Right ventricle myocardium inferior (tissue), 1 donor: ENCODE data around the gene DGKI. TPM values are rescaled to one million over a fixed set of nuclear protein-coding genes. Genes with fewer than 3 reads are reported as not detected.
"Not testable (repeated sequence)": the region's sequence is repeated elsewhere in the genome, so short reads cannot be mapped to it uniquely, and the experiment has no call there.

ENCODE experiments used
- ATAC-seq: fragments of 200-7000 bp; cut with Tn5 transposase; one replicate; pipeline ENCODE4 v1.9.1; 2020; ENCODE audit warnings: mild to moderate bottlenecking, moderate library complexity
- DNase-seq: peaks from one replicate; pipeline ENCODE4 v3.0.0; 2021; ENCODE audit errors: missing footprints
- intact Hi-C: fragments of 100-400 bp; cut with DNase I; formaldehyde crosslinking; loops from one replicate; pipeline ENCODE4 v1.11.0; 2022
- total RNA-seq: library from RNA; stranded (reverse); fragmentation: NEBNext Ultra II Directional; extraction: Animal tissue kit (Norgen Biotek cat#: 25700); gene quantifications from one replicate; pipeline ENCODE4 v1.2.1, GENCODE V29; 2021
- donor health status: DM: no; HTN: yes; CAD: no; lungs with severe emphysema.

Gene DGKI
- total RNA-seq, 1 donor from 2014 or later: 1.4 TPM

DNA sequence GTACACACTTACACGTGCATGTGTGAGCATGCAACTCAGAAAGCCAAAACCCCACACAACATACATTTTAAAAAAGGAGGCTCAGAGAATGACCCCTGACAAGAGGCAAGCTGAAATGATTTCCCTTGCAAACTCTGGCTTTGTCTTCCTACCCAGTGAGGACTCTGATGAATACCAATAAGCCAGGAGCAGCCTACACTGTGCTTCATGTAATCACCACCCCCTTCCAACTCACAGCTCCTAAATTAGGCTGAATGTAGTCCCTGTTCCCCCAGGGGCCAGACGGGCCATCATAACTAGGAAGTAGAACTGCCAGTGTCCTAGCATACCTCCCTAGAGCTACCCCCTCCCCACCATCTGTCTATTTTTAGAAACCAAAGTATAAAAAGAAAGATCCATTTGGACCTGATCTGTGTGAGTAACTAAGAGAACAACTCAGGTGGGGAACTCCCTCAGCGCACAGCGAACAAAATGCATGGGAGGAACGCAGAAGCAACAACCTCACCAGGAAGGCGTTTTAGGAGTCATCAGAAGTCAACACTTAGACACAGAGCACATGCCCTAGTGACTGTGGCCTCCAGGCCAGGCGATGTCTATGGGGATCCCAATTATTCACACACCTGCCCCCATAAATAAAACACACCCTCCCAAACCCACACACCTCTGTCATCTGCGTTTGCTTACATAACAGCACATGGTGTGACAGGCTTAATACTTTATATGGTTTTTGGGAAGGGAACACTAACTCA, 1.9 kb downstream of the DGKI start:
- ATAC-seq: no peak
- intact Hi-C loops: no loop called here

DNA sequence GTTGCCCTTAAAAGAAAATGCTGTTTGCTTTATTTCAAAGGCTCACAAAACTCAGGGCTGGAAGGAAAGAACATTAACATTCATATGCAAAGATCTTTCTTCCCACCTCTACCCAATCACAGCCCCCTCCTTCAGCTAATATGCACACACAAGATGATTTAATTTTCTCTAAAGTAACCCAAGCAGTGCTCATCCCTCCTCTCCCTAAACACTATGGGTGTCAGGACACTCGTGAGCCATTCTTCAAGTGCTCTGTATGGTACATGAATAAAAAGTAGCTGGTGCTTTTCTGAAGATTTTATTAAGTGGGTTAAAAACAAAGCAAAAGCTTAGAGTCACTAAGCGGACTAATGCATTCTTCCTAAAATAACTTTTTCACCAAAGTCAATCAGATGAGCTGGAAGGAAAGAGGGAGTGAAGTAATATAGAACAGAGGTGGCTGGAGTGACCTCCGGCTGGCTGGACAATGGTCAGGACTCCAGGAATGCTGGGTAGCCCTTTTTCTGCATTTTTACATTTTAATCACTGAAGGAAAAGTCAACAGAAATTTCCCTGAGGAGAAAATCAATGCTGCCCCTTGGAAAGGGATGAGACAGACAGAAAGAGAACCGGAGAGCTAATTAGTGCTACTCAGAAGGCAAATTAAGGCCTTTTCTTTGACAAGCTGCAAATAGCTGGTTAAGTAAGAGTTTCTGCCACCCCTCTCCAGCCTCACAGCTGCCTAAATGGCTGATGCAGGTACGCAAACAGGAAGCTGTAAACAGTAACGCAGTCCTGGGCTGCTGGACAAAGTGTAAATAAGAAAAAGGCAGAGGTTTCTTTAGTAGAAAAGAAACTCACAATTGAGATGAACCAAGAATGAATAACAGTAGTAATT, 6.6 kb downstream of the DGKI start:
- no peak for DNase-seq
- ATAC-seq: no peak
- intact Hi-C loops: no loop called here

More for the DNA sequence above, 1.9 kb downstream of the DGKI start:
- DNase-seq: no peak

DNA sequence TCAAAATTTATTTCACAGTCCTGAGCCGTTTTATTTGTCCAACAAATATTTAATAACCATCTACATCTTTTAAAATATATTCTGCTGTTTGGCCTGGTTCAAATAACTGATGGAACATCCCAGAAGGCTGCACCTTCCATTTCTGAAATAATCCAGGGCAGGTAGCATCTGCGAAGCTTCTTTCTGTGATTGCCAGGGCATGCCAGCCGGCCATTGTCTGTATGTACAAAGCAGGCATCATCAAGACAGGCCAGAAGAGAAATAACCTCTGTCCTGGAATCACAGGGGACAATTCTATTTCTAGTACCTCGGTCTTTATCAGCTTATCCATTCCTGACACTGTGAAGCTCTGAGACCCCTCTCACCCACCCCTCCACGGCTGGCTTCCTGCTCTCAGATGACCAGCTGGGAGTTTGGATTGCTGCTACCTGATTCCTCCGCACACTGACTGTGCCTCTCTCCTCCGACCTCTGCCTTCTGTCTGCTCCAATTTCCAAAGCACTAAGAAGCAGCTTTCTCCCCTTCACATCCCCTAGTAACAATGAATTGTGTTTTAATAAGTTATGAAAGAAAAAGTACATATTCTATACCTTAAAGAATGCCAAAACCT, 8.0 kb downstream of the DGKI start:
- intact Hi-C loops: no loop called here
- no peak for DNase-seq
- ATAC-seq: no peak

DNA sequence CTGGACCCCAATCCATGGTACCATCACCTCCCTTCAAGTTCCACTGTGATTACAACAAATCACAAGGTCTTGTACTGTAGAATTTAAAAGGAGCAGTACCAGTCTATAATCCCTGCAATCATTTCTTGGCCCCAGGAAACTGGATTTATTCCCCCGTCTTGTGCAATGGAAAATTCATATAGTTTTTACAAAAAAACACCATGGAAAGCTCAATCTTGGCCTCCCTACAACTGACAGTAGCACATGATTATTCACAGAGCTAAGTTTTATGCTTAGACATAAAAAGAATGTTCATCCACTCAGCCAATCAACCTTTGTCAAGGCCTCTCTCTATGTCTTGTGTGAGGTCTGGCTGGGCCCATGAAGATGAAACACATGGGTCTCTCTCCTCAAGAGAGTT, 10.2 kb downstream of the DGKI start:
- DNase-seq (no peak), ATAC-seq (no peak)
- intact Hi-C loops: no loop called here

DNA sequence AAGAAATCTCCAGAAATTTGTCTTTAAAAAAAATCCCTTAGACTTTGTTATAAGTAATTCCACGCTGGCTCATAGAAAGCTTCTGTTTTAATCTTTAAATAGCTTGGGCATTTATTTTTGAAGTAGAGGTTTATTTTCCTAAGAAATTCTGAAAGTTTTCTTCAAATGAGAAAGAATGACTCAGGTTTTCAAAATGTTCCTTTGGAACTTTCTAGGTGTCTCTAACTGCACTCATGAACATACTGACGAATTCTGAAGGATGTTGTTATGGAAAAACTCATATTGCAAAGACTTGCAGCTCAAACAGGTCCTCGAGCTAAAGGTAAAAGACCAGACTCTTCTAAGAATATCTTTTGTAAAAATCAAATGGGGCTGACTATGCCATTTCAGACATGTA, 10.7 kb downstream of the DGKI start:
- ATAC-seq: no peak
- intact Hi-C loops: no loop called here
- no peak for DNase-seq

DNA sequence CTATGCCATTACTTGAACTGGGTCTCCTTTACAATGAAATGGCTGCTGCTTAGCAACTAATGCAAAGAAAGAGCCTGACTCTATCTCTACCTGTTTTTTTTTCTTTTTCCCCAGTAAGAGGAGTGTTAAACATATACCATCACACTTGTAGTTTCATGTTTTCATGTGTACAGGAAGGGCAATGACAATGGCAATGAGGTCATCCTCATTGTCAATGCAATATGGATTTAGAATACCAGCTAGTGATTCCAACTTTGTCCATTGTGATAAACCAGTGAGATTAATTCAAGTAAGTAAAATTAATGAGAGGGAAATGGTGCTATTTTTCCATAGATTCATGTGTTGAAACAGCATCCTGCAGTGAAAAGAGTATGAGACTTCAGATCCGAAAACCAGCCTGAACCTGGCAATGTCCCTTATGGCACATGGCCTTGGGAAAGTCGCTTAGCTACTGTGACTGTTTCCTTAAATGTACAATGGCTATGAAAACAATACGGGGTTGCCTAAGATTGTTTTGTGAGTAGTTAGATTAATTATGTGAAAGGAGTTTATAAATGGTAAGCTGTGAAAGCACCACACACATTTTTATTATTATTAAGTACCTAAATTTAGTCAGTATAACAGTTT, 11.2 kb downstream of the DGKI start:
- ATAC-seq (no peak), DNase-seq (no peak)
- intact Hi-C loops: no loop called here

DNA sequence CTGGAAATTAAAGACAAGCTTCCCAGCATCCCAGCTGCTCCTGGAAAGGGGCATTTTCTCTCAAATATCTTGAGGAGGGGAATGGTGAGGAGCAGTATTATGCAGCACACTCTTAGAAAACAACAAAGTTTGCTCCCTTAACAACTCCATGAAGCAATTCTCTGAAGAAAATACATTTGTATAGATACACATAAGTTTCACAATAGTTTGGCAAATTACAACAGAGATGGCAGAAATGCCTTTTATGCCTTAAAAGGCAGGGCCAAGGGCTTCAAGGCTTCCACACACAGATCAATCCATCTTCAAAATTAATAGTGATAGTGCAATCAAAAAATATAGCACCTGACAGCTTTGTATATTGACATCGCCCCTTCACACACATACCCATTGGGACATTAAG, 12.2 kb downstream of the DGKI start:
- DNase-seq (no peak), ATAC-seq (no peak)
- intact Hi-C loops: no loop called here

DNA sequence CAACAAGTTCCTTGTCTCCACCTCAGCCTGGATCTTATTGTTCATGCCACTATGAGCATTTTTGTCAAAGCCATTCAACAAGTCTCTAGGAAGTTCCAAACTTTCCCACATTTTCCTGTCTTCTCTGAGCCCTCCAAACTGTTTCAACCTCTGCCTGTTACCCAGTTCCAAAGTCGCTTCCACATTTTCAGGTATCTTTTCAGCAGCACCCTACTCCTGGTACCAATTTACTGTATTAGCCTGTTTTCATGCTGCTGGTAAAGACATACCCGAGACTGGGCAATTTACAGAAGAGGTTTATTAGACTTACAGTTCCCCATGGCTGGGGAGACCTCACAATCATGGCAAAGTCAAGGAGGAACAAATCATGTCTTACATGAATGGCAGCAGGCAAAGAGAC, 13.8 kb downstream of the DGKI start:
- ATAC-seq, DNase-seq, intact Hi-C loops: not testable (repeated sequence)

DNA sequence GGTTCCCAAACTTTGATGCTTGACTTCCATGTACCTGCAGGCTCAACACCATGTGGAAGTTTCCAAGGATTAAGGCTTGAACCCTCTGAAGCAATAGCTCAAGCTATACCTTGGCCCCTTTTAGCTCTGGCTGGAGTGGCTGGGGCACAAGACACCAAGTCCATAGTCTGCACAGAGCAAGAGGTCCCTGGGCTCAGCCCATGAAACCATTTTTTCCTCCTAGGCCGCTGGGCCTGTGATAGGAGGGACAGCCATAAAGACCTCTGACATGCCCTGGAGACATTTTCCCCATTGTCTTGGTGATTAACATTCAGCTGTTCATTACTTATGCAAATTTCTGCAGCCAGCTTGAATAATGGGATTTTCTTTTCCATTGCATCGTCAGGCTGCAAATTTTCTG, 14.4 kb downstream of the DGKI start:
- intact Hi-C loops: no loop called here
- DNase-seq: no peak
- no peak for ATAC-seq

DNA sequence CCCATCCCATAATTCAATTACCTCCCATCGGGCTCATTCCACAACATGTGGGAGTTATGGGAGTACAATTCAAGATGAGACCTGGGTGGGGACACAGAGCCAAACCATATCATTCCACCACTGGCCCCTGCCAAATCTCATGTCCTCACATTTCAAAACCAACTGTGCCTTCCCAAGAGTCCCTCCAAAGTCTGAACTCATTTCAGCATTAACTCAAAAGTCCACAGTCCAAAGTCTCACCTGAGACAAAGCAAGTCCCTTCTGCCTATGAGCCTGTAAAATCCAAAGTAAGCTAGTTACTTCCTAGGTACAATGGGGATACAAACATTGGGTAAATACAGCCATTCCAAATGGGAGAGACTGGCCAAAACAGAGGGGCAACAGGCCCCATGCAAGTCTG, 15.2 kb downstream of the DGKI start:
- ATAC-seq, DNase-seq, intact Hi-C loops: not testable (repeated sequence)

DNA sequence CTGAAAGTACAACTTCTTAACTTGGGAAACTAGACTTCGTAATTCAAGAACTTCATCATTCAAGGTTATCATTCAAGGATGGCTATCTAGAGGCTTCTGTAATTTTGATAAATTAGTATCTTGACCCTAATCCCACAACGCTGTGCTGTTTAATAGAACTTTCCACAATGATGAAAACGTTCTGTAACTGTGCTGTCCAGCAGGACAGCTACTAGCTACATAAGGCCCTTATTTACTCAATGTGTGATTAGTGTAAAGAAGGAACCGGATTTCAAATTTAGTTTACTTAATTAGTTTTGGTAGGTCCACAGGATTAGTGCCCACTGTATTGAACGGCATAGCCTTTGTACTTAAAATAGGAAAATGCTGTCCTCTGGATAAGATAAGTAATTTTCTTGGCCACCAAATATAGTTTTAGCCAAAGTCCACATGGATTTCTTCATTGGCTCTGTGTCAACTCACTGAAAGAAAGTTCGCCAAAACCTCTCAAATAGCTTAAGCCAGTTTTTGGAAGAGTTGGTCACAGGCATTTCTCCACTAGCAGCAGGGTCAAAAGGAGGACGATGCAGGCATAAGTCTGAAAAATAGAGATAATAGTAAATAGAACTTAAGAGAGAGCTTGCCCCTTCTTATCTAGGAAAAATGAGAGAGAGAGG, 17.3 kb downstream of the DGKI start:
- DNase-seq (no peak), ATAC-seq (no peak)
- intact Hi-C loops: no loop called here

DNA sequence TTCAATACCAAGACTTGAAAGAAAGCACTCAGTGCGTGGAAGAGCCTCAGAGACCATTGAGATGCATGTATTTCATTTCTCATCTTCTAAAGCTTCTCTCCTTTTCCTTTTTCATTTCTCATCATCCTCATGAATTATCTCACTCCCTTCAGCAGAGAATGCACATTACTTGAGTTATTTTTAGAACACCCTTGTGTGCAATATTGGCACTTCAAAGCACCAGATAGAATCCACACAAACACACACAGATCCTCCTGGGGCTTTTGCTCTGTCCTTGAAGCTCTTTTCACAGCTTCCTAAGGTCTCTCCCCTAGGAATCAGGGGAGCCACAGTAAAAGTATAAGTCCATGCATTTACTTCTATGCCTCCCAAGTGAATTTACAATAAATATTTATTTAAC, 18.3 kb downstream of the DGKI start:
- intact Hi-C loops: no loop called here
- ATAC-seq (peak; percentile 46), DNase-seq (no peak)

DNA sequence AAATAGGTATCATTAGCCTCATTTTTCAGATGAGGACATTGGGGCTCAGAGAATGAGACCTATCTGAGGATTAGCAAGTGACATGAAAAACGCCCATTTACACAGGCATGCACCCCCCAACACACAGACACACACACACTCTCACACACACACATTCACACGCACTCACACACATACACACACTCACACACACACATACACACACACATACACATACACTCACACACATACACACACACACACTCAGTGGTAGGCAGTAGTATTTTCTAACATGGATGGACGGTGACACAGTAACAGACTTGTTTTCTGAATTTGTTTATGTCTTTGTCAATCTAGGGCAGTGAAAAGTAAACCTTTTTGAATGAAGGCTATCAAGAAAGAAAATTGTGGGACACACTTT, 21.3 kb downstream of the DGKI start:
- intact Hi-C loops: no loop called here
- DNase-seq (no peak), ATAC-seq (no peak)

DNA sequence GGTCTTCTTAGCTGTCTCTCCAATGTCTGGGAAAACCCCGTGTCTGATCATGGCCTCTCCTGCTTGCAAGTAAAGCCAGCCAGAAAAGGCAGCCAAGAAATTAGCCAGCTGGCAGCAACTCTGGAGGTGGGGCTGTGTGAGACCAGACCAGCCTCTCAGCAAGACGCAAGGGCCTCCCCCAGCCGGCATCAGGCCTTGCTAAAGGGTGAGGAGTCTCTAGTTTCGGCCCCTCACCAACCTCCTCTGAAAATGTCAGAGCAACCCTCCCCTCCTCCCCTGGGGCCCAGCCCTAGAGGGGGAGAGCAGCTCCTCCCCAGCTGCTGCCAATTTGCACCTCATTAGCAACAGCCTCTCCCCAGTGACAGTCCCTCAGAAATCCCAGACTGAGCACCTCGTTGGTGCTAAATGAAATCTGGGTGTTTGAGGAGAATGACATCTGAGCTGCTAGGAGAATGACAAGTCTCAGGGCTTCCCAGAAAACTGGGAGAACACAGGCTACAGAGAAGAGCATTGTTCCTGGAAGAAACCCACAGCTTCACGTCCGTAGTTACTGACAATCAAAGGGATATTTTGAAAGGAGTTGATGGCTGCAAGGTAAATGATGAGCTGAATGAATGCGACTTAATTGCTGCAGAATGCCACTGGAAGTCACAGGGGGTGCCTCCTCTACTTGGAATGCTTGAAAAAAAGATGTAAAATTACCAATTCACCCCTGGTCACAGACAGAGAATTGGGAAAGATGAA, 25.9 kb downstream of the DGKI start:
- intact Hi-C loops: no loop called here
- ATAC-seq: peak; percentile 89
- peak; percentile 72 for DNase-seq

DNA sequence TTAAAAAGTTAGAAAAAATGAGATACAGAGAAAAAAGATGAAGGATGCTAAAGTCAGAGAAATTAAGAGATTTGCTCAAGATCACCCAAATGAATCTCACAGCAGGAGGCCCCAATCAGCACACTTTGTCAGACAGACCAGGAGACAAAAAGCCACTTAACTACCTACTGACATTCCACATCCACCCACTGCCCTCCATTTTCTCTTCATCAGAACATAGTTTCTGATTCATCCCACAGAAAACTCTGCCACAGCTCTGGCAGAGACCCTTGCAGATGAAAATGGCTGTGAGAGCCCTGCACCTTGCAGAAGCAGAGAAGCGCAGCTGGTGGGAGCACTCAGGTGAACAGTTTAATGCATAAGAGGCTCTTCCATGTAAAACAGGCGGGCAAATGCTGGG, 26.6 kb downstream of the DGKI start:
- DNase-seq (no peak), ATAC-seq (no peak)
- intact Hi-C loops: no loop called here

DNA sequence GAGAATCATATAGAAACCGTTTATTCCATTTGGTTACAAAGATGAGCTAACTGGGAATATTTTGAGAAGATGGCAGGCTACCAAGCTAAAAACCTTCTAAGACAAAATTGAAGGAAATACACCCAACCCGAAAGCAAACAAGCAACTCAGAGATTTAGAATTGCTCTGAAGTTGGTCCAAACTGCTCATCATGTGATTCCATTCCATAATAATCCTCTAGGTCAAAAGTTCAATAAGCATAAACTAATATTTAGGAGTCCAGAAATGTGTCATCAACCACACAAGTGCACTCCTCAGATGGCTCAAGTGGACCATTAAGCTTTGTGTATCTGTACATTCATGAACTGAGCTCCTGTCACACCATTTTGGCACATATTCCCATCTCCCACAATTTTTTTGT, 28.7 kb downstream of the DGKI start:
- intact Hi-C loops: no loop called here
- DNase-seq (no peak), ATAC-seq (no peak)

DNA sequence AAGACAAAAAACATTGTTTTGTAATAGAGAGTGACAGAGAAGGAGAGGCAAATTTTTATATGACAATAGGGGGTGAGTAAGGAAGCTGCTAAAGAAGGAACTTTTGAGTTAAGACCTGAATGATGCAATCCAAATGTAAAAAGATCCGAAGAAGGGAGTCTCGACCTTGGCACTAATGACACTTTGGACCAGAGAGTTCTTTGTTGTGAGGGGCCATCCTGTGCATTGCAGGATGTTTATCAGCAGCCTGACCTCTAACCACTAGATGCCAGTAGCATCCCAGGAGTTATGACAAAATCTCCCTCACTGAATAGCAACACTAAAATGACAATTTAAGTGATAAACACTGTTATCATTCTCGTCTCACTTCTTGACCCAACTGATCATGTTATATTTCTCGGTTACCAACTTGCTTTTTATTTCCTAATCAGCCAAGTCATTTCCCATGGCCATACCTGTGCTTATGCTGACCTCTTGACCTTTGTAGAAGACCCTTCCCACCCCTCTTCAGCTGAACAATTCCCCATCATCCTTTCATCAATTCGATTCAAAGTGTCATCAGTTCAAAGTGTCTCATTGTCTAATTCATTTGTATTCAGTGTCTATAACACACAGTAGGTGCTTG, 30.0 kb downstream of the DGKI start:
- DNase-seq: no peak

DNA sequence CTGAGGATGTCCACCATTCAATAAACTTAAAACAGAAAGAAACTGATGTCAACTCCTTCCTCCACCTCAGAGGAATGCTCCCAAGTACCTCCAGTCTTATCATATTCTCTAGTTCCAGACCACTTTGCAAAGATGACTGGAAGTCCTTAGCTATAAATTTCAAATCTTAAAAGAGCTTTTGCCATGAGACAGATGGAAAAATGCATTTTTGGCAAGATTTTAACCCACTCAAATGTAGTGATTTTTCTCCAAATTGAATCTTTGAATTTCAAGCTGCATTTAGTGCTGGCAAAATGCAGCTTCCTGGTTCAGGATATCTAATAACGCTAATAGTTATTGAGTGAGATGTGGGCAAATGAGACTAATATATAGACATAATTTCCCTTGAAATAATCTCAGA, 33.2 kb downstream of the DGKI start:
- intact Hi-C loops: no loop called here
- no peak for DNase-seq
- no peak for ATAC-seq

More for the DNA sequence above, 30.0 kb downstream of the DGKI start:
- no peak for ATAC-seq
- intact Hi-C loops: loop anchor here (2.0 kb wide), 1 partner anchor 82 kb away; no protein-coding TSS in a partner anchor
